HG03108 (cell line): ENCODE measurements around the gene SYNGR4.
"Not testable (repeated sequence)": the region's sequence is repeated elsewhere in the genome, so short reads cannot be mapped to it uniquely, and the experiment has no call there.

Experiments used
- ATAC-seq: cut with Tn5 transposase; IDR thresholded peaks from one replicate; pipeline ENCODE4 v1.9.1; 2021; ENCODE audit warnings: moderate library complexity; ENCODE audit not compliant: unreplicated experiment

The SYNGR4 gene

DNA sequence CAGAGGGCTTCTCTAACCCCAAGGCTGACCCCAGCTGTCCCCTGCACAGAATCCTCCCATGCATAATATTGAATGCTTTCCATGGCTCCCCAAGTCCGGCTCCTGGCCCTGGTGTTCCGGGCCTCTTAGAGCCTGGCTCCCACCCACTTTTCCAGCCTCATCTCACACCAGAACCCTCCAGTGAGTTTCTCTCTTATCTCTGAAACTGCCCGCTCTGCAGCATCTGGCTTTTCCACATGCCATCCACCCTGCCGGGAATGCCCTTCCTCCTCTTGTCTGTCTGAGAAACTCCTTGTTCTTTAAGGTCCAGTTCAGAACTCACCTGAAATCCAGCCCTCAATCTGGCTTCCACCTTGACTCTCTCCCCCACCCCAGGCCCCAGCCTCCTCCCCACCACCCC lies 6.8 kb downstream of the SYNGR4 start:
- no peak for ATAC-seq

DNA sequence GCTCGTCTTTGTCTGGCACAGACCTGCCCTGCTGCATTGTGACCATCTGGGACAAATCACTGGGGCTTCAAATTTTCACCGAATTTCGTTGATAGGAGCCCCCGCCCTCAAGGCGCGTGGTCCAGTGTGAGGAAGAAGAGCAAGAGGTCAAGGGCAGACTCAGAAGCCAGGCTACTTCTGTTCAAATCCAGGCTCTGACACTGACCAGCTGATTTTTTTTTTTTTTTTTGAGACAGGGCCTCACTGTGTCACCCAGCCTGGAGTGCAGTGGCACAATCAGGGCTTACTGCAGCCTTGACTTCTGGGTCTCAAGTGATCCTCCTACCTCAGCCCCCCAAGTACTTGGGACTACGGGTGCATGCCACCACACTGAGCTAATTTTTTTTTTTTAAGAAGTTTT lies 7.2 kb downstream of the SYNGR4 start:
- no peak for ATAC-seq

DNA sequence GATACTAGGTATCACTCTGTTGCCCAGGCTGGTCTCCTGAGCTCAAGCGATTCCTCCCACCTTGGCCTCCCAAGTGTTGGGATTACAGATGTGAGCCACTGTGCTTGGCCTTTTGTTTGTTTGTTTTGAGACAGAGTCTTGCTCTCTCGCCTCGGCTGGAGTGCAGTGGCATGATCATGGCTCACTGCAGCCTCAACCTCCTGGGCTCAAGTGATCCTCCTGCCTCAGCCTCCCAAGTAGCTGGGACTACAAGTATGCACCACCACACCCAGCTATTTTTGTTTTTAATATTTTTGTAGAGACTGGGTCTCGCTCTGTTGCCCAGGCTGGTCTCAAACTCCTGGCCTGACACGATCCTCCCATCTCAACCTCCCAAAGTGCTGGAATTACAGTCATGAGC lies 7.6 kb downstream of the SYNGR4 start:
- not testable (repeated sequence) for ATAC-seq

DNA sequence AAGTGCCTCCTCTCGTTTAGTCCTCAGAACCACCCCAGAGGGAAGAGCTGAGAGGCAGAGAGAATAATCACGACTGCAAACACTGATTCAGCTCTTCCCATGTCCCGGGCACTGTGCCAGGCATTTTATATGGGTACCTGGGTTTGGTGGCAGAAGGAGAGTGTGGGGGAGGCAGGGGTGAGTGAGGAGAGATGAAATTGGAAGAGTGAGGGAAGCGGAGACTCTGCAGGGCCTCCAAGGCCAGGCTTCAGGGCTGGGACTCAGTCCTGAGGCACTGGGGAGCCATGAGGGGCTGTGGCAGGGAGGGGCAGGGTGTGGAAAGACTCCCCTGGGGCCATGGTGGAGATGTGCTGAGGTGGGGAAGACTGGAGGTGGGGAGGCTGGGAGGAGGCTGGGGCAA lies 8.7 kb downstream of the SYNGR4 start:
- no peak for ATAC-seq

DNA sequence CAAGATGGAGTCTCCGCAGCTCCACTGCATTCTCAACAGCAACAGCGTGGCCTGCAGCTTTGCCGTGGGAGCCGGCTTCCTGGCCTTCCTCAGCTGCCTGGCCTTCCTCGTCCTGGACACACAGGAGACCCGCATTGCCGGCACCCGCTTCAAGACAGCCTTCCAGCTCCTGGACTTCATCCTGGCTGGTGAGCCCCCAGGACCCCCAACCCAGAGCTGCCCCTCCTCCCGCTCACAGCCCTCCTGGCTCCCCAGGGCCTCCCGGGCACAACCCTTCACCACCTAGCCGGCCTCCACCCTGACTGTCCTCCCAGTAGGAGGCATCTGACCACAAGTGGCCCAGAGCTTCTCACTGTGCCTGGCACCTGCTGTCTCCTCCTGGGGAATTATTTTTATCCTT lies 9.4 kb downstream of the SYNGR4 start:
- no peak for ATAC-seq

DNA sequence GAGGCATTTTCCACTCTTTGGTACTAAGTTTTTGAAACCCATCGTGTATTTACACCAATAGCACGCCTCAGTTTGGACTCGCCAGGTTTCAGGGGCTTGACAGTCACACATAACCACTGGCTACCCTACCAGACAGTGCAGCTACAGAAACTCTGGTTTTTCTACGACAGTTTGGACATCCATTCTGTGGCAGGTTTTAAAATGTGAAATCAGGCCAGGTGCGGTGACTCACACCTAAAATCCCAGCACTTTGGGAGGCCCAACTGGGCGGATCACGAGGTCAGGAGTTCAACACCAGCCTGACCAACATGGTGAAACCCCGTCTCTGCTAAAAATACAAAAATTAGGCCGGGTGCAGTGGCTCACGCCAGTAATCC lies 14.0 kb downstream of the SYNGR4 start:
- no peak for ATAC-seq

DNA sequence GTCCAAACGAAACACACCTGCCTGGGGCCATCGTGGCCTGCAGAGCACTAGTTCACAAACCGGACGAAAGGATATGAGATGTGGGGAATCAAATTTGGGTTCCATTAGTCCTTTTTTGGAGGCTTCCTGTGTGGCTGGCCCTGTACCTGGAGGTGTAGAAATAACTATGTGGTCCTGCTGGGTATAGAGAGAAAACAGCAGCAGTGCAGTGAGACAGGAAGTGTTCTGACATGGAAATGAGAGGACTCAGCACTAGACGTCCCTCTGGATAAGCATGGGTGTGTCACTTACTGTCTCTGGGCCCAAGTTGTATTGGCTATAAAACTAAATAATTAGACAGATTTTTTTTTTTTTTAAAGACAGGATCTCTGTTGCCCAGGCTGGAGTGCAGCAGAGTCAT lies 14.9 kb downstream of the SYNGR4 start:
- ATAC-seq, result no peak

DNA sequence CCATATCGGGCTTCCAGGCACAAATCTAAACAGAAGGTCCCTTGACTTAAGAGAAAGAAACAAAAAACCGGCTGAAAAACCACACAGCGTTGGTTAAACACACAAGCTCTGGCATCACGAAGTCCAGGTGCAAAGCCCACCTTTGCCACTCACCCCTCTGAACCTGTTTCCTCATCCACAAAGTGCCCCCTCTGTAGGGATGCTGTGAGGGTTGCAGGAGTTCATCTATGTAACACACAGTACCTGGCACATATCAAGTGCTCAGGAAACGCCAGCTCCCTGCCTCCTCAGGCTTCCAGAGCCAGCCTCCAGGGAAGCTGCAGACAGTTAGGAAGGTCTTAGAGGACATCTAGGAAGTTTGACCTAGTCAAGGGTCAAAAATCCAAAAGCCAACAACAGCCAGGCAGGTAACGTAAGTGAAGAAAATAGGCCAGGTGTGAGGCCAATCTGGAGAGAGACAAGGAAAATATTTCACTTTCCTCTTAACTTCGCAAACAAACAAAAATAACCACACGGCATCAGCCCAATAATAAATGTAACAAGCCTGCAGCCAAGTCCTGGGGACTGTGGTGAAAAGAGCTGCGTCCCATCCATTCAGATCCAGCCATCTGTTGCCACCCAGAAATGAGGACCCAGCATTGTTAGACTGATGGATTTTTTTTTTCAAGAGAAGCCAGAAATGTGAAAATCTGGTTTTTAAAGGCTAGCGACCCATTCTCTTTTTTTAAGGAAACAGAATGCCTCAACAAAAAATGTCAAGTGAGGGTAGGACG lies 17.2 kb downstream of the SYNGR4 start:
- no peak for ATAC-seq

DNA sequence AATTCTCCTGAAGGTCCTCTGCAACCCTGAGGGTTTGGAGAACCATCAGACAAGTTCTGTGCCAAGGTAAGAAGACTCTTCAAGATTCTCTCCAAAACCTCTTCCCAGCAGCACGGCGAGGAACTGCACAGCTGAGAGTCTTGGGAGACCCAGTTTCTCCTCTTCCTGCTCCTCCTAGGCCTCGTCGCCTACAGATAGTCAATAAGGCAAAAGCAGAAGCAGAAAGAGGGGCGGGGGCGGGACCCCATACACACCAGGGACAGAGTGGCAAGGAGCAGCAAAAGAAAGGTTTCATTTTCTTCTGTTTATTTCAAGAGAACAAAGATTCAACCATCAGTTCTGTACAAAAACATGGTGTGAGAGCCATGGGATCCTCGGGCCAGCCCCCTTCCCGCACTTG lies 18.1 kb downstream of the SYNGR4 start:
- no peak for ATAC-seq

DNA sequence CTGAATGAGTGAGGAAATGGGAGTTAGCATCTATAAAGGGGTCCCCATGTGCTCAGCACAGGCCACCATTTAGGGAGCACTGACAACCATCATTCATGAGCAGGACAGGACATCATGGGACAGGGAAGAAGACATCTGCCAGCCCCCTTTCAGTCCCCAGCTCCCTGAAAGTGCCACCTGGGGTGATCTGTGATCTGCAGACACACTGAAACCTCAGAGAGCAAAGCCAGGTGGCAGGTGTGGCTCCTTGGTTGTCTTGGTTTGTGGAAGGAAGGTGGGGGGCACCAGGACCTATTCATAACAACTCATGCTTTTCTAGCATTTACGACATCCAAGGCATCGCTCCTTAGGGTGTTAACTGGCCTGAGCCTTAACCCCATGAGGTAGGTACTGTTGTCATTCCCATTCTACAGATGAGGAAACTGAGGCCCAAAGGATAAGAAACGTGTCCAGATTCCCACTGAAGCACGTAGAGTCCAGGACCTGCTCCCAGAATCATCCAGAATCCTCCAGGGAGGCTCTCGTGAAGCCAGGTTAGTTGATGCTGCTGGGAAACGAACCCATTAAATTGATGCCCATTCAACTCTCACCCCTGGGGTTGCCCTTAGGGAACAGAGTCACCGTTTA lies 21.4 kb downstream of the SYNGR4 start:
- ATAC-seq, result no peak

DNA sequence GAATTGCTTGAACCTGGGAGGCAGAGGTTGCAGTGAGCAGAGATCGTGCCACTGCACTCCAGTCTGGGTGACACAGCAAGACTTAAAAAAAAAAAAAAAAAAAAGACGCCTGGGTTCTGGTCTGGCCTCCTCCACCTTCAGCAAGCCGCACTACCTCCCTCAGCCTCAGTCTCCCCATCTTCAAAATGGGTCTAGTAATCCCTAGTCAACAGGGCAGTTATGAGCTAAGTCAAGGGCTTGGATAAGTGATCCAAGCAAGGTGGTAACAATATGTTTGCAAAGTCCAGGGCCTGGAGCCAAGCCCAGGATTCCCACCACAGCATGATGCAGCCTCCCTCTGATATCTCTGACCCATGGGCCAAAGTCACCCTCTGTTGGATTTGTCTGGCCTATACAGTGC lies 22.8 kb downstream of the SYNGR4 start:
- no peak for ATAC-seq

DNA sequence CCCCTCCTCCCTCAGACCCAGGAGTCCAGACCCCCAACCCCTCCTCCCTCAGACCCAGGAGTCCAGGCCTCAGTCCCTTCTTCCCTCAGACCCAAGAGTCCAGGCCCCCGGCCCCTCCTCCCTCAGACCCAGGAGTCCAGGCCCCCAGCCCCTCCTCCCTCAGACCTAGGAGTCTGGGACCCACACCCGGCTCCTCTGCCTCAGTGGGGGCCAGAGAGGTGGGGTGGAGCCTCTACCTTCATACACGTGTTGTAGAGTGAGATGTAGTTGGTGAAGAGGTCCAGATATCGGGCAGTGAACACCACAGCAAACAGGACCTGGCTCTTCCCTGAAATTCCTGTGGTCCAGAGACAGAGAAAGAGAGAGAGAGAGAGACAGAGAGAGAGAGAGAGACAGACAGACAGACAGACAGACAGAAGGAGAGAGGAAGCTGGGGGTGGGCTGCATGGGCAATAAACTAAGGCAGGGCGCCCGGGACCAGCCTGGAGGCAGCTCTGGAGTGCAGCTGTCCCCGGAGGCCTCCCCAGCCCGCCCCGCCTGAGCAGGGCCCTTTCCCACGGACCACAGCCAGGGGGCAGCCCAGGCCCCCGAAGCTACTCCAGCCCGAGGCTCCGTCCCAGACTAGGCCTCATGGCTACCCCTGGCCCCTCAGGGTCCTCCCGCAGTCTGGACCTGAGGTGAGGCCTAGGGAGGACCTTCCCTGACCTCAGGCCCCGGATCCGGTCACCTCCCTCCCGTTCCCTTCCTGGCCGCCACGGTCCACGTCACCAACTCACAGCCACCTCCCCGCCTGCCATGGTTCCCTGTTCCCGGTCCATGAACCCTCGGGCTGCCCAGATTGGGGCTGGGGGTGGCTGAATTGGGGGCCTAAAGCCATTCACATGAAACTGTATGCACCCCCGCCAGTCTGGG lies 26.3 kb downstream of the SYNGR4 start:
- ATAC-seq, result no peak

DNA sequence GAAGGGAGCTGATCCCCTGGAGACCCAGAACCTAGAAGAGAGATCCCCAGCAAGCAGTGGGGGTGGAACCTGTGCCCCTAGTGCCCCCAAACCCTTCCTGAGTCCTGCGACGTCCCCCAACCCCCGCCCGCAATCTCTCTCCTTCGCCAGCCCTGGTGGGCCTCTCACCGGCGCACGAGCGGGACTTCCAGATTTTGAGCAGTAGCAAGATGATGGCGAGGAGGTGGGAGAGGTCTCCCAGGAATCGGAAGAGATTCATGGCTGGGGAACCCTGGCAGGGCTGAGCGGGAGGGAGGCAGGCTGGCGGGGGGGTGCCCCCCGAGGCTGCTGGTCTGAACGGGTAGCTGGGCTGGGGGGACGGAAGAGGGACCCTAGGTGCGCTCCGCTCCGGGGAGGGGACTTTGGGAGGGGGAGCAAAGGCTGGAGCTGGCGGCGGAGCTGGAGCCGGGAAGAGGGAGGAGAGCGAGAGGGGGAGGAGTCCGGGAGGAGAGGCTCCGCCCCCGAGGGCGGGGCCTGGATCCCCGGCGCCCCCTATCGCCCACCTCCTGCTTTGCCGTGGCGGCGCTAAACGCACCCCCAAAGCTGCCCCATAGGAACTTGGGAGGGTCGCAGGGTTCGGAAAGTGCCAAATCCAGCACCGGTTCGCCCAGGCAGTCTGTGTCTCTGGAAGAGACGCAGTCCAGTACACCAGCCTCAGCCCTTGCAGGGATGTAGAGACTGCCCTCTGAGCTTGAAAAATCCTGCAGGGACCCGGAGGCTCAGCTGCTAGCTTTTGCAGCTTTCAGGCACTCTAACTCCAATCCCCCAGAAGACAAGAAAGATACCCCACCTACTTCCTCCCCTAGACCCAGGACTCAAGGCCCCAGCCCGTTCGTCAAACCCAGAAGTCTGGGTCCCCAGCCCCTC lies 27.2 kb downstream of the SYNGR4 start, which contains the start of gene KDELR1:
Gene KDELR1 (minus strand): TSS at position 452 of the 906 bp plus-strand sequence. CDS start 193 bp downstream, at position 259.
- ATAC-seq, result peak; percentile 74

DNA sequence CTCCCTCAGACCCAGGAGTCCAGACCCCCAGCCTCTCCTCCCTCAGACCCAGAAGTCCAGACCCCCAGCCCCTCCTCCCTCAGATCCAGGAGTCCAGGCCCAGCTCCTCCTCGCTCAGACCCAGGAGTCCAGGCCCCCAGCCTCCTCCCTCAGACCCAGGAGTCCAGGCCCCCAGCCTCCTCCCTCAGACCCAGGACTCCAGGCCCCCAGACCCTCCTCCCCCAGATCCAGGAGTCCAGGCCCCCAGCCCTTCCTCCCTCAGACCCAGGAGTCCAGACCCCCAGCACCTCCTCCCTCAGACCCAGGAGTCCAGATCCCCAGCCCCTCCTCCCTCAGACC lies 27.8 kb downstream of the SYNGR4 start:
- not testable (repeated sequence) for ATAC-seq

DNA sequence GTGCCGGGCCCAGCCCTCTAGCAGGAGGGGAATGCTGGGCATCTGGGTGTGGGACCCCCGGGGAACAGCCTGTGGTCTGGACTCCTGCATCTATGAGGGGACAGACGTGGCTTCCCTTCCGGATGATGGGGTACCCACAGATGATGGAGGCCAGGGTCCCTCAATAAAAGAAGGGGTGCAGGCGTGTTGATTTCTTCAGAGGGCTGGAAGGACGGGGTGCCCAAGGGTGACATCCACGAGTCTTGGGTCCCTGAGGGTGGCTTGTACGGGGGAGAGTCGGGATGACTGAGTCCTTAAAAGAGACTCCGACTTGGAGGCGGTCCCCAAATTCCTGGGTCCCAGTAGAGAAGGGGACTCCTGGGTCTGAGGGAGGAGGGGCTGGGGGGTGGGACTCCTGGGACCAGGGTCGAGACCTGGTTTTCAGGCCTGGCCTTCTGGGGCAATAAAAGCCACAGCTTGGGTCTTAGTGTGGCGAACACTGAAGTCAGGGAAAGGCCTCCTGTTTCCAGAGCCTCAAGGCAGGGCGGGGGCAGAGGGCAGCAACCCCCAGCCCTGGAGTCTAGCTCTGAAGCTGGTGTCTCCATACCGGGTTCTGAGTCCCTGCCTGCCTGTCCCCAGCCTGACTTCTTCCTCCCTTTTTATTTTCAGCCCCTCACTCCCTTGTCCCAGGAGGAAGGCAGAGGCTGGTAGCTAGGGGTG lies 28.8 kb downstream of the SYNGR4 start:
- ATAC-seq, result no peak

DNA sequence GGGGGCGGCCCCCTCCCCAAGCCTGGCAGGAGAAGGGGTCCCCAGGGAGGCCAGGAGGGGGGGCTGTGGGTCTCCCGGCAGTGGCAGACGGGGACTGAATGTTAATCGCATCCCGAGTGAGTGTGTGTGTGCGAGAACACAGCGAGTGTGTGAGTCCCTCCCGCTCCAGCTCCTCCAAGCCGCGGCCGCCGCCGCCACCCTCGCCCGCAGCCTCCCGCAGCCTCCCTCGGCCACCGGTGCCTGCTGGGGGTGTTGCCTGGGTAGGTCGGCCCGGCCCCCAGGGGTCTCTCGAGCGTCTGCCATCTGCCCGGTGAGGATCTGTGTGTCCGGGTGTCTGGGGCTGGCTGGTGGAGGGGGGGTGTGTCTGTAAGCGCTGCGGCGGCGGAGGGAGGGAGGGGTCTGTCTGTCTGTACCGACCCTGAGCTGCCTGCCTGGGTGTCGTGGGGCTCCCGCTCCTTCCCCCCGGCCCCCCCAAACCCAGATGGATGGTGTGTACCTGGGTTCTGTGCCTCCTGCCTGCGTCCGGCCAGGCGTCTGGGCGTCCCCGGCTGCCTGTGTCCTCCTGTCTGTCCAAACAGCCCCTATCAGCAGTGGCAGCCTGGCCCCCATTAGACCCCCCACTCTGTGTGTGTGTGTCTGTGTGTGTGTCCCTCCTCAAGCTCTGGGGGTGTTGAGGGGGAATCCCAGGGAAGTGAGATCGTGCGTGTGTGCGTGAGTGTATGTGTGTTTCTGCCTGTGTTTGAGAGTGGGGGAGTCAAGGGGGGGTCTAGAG lies 29.6 kb downstream of the SYNGR4 start, which contains the start of gene GRIN2D:
Gene GRIN2D (plus strand): TSS at position 110 of the 772 bp plus-strand sequence. CDS start 4,725 bp downstream, outside the sequence.
- no peak for ATAC-seq

DNA sequence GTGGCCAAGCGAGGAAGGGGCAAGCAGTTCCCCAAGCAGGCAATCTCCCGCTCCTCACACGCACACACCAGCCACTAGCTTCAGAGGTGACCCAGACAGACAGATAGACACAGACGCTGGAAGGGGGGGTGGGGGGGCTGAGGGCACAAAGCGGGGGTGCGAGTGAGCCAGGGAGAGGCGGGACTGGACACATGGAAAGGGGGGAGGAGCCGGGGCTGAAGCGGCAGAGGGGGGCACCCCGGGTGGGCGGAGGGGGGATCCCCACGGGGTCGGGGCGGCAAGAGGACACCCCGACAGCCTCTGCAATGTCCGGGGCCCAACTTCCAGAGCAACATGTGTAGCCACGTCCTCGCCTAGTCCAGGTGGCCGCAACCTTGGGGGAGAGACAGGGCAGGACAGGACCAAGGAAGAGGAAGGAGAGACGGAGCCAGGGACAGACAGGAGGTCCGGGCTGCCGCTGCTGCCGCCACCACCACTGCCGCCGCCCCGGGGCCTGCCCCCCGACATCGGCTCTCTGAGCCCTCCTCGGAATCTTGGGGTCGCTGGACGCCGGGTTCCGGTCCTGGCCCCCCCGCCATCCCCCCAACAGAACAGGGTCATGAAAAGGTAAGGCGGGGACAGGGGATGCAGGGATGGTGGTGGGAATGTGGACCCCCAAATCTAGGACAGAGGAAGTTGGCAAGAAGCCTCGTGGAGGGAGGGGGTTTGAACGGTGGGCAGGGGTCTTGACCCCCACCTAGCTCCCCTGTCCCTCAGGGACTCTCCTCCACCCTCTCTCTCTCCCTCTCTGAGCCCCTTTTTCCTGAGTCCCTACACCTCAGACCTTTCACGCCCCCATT lies 30.4 kb downstream of the SYNGR4 start:
- no peak for ATAC-seq

DNA sequence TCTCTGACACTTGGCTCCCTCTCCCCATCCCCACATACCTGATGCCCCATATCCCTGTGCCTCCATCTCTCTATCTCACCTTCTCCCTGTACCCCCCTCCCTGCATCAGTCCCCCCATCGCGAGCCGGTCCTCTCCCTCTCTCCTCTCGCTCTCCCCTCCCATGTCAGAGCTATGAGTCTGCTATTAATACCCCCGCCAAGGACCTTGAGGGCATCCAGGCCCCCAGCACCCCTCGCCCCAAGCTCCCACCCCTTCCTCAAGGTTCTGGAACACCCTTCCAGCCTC lies 30.9 kb downstream of the SYNGR4 start:
- no peak for ATAC-seq

DNA sequence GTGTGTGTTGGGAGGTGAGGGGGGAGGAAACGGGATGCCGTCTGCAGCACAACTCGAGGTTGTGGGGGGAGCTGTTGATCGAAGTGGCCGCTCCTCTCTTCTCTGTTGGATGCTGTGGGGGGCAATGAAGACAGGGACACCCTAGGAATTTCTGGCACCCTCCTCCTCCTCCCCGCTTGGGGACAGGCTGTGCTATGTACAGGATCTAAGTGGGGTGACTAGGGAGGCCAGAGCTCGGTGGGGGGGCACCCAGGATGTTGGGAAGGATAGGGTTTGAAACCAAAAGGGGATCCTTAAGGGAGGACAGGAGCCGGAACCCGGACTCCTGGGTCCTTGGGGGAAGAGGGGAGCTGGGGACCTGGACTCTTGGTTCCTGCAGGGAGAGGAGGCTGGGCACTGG lies 31.3 kb downstream of the SYNGR4 start:
- no peak for ATAC-seq
